Loucy (cell line): ENCODE data around the gene VWA8.
"Not testable (repeated sequence)": the region's sequence is repeated elsewhere in the genome, so short reads cannot be mapped to it uniquely, and the experiment has no call there.

Source experiments
- H2AFZ ChIP-seq: fragments of 200-600 bp; sonication (generic); 2 replicates; pipeline ENCODE4 v1.6.0; 2016; ENCODE audit warnings: antibody characterized with exemption, mild to moderate bottlenecking, low read length, moderate library complexity
- H3F3A ChIP-seq: fragments of 200-600 bp; 2 replicates; pipeline ENCODE4 v1.6.0; 2016; ENCODE audit warnings: antibody characterized with exemption, low read depth, mild to moderate bottlenecking
- H3K27me3 ChIP-seq: fragments of 200-600 bp; sonication (generic); 2 replicates; pipeline ENCODE4 v1.6.1; 2014; ENCODE audit warnings: low read length, mild to moderate bottlenecking; ENCODE audit not compliant: insufficient read depth, poor library complexity, severe bottlenecking
- H3K36me3 ChIP-seq: fragments of 200-600 bp; sonication (generic); 2 replicates; pipeline ENCODE4 v1.6.1; 2016; ENCODE audit warnings: low read length; ENCODE audit not compliant: insufficient read depth
- H3K4me1 ChIP-seq: fragments of 200-600 bp; sonication (generic); 2 replicates; pipeline ENCODE4 v1.5.1; 2014; ENCODE audit warnings: low read length, mild to moderate bottlenecking; ENCODE audit not compliant: insufficient read depth, poor library complexity, severe bottlenecking
- H3K4me2 ChIP-seq: fragments of 200-600 bp; sonication (generic); 2 replicates; pipeline ENCODE4 v1.6.0; 2014; ENCODE audit warnings: antibody characterized with exemption, low read length, low read depth, mild to moderate bottlenecking; ENCODE audit not compliant: poor library complexity, severe bottlenecking
- H3K4me3 ChIP-seq: fragments of 200-600 bp; sonication (generic); 2 replicates; pipeline ENCODE4 v1.5.1; 2014; ENCODE audit warnings: low read length, mild to moderate bottlenecking, mixed read lengths; ENCODE audit not compliant: poor library complexity, severe bottlenecking
- H3K79me2 ChIP-seq: fragments of 200-600 bp; sonication (generic); 2 replicates; pipeline ENCODE4 v1.6.1; 2014; ENCODE audit warnings: low read length; ENCODE audit not compliant: insufficient read depth
- H3K9ac ChIP-seq: fragments of 200-600 bp; sonication (generic); 2 replicates; pipeline ENCODE4 v1.6.0; 2014; ENCODE audit warnings: mild to moderate bottlenecking, low read depth, low read length, moderate library complexity; ENCODE audit not compliant: poor library complexity, severe bottlenecking
- H3K9me2 ChIP-seq: fragments of 200-600 bp; sonication (generic); replicated peaks from 2 replicates; pipeline ENCODE4 v1.6.1; 2016; ENCODE audit warnings: low read depth, low read length, mixed read lengths
- H3K9me3 ChIP-seq: fragments of 200-600 bp; sonication (generic); 2 replicates; pipeline ENCODE4 v1.6.1; 2014; ENCODE audit warnings: mild to moderate bottlenecking, antibody characterized with exemption, low read length, low read depth; ENCODE audit not compliant: insufficient read depth
- H4K20me1 ChIP-seq: fragments of 200-600 bp; sonication (generic); 2 replicates; pipeline ENCODE4 v1.6.0; 2014; ENCODE audit warnings: antibody characterized with exemption, low read length, mild to moderate bottlenecking; ENCODE audit not compliant: insufficient read depth, poor library complexity, severe bottlenecking
- EZH2phosphoT487 ChIP-seq: fragments of 200-600 bp; IDR thresholded peaks from 2 replicates; pipeline ENCODE4 v1.6.1; 2018; ENCODE audit warnings: antibody characterized with exemption, mild to moderate bottlenecking, moderate library complexity, borderline replicate concordance
- TF ChIP-seq, protein P1 (sequence below): fragments of 200-600 bp; sonication (generic); conservative IDR thresholded peaks from 2 replicates; pipeline ENCODE4 v1.5.1; 2014; ENCODE audit warnings: mild to moderate bottlenecking, antibody characterized with exemption, low read length

The VWA8 gene

DNA sequence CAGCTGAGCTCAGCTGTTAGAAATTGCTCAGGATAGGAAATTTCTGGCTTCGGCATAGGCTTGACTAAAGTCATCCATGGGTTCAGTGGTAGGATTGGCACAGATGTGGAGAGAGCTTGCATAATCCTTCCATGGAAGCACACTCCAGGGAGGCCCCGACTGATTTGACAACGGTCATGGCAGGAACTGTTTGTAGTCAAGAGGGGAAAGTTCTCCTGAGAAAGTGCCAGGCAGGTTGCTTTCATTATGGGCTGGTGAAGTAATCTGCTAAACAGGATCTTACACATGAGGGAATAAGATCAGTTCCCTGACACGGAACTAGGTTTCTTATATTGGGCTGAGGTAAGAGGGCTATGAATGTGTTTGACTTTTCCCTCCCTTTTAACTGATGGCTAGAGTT, 383.5 kb downstream of the VWA8 start:
- no peak overlapping the region for H3K4me3 ChIP-seq
- no peaks in the 10 kb centered on the region for H3K9me3 ChIP-seq
- H3K79me2 ChIP-seq: no peaks in the 10 kb centered on the region
- H2AFZ ChIP-seq: no peak overlapping the region
- H3K36me3 ChIP-seq: no peaks in the 10 kb centered on the region
- no peaks in the 10 kb centered on the region for H4K20me1 ChIP-seq
- TF ChIP-seq, protein P1, sequence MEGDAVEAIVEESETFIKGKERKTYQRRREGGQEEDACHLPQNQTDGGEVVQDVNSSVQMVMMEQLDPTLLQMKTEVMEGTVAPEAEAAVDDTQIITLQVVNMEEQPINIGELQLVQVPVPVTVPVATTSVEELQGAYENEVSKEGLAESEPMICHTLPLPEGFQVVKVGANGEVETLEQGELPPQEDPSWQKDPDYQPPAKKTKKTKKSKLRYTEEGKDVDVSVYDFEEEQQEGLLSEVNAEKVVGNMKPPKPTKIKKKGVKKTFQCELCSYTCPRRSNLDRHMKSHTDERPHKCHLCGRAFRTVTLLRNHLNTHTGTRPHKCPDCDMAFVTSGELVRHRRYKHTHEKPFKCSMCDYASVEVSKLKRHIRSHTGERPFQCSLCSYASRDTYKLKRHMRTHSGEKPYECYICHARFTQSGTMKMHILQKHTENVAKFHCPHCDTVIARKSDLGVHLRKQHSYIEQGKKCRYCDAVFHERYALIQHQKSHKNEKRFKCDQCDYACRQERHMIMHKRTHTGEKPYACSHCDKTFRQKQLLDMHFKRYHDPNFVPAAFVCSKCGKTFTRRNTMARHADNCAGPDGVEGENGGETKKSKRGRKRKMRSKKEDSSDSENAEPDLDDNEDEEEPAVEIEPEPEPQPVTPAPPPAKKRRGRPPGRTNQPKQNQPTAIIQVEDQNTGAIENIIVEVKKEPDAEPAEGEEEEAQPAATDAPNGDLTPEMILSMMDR: no peak
- no peak overlapping the region for H3K4me2 ChIP-seq
- no peaks in the 10 kb centered on the region for H3K9me2 ChIP-seq
- H3F3A ChIP-seq: no peaks in the 10 kb centered on the region
- no peaks in the 10 kb centered on the region for H3K4me1 ChIP-seq
- no peaks in the 10 kb centered on the region for H3K27me3 ChIP-seq
- no peak overlapping the region for H3K9ac ChIP-seq

DNA sequence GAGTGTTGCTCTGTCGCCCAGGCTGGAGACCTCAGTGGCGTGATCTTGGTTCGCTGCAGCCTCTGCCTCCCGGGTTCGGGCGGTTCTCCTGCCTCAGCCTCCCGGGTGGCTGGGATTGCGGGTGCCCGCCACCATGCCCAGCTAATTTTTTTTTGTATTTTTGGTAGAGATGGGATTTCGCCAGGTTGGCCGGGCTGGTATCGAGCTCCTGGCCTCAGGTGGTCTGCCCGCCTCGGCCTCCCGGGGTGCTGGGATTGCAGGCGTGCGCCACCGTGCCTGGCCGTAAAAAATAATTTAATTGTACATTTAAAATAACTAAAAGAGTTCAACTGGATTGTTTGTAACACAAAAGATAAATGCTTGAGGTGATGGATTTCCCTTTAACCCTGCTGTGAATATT, 387.3 kb downstream of the VWA8 start:
- H3K4me1 ChIP-seq: peaks cover 13% of the 10 kb centered on the region
- H3K79me2 ChIP-seq, H3K4me2 ChIP-seq, H3F3A ChIP-seq, H3K9me3 ChIP-seq, H4K20me1 ChIP-seq, H3K9ac ChIP-seq, H3K4me3 ChIP-seq, H3K9me2 ChIP-seq, H2AFZ ChIP-seq, H3K27me3 ChIP-seq, H3K36me3 ChIP-seq: not testable (repeated sequence)

GRCh38 chr13:41571817-41572340, 389.0 kb downstream of the VWA8 start:
- H3K27me3 ChIP-seq, H3K4me2 ChIP-seq, H3K9me3 ChIP-seq, H4K20me1 ChIP-seq, H3F3A ChIP-seq, H3K79me2 ChIP-seq, H2AFZ ChIP-seq, H3K9ac ChIP-seq, H3K9me2 ChIP-seq, H3K36me3 ChIP-seq, H3K4me3 ChIP-seq: not testable (repeated sequence)
- peaks cover 22% of the 10 kb centered on the region for H3K4me1 ChIP-seq

DNA sequence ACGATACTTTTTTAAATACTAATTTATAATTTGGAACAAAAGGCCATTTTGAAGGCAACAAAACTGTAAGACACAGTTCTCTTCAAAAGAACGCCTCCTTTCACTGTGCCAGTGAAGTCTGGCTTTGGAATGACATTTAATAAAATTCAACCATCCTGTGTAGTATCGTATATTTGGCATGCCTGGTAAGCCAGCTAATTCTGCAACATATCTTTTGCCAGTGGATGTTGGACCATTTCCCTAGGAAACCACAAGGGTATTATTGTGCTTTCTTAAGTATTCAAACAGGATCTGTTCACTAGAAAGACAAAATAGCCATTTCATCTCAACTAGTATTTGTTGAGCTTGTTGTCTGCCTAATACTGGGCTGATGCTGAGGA, 391.9 kb downstream of the VWA8 start:
- Histone ChIP-seq H3K4me2 (peak overlapping the region; percentile 14), H3K9me3 (no peaks in the 10 kb centered on the region), H4K20me1 (no peaks in the 10 kb centered on the region), H3K4me1 (peaks cover 25% of the 10 kb centered on the region), H3F3A (no peaks in the 10 kb centered on the region), H3K79me2 (no peaks in the 10 kb centered on the region), H2AFZ (no peak overlapping the region), H3K27me3 (no peaks in the 10 kb centered on the region), H3K36me3 (no peaks in the 10 kb centered on the region), H3K9me2 (no peaks in the 10 kb centered on the region), H3K9ac (no peak overlapping the region), H3K4me3 (no peak overlapping the region)
- no peak for TF ChIP-seq EZH2phosphoT487
- TF ChIP-seq, protein P1: no peak
